GM12892 (cell line): ENCODE data around the gene UNKL.

Experiments
- POLR2A ChIP-seq: IDR thresholded peaks from 2 replicates; pipeline ENCODE4 v1.6.1; 2011; ENCODE audit warnings: low read depth, low read length, control low read depth
- POLR2AphosphoS5 ChIP-seq: IDR thresholded peaks from 2 replicates; pipeline ENCODE4 v1.6.1; 2011; ENCODE audit warnings: low read depth, low read length, control low read depth
- TAF1 ChIP-seq: IDR thresholded peaks from 2 replicates; pipeline ENCODE4 v1.6.1; 2011; ENCODE audit warnings: low read depth, mild to moderate bottlenecking, control low read depth, low read length, borderline replicate concordance

GRCh38 chr16:1357906-1358566, 56.5 kb downstream of the UNKL start:
- no peak for TF ChIP-seq POLR2A
- no peak for TF ChIP-seq POLR2AphosphoS5
- TF ChIP-seq TAF1, result no peak
